Muscle of back (tissue), 11 donors: ENCODE measurements around the gene RFX2. TPM values are rescaled to one million over a fixed set of nuclear protein-coding genes. Genes with fewer than 3 reads are reported as not detected.
A peak's percentile ranks its signal among the peaks of the same experiment; 100 is the strongest.

Source experiments
- DNase-seq, 3 donors: peaks; one replicate each; pipeline versions ENCODE4 v3.0.0 to v3.0.0-alpha.2; 2013
- polyA plus RNA-seq, 10 donors: library from polyadenylated mRNA; unstranded; fragments of 120-200 nt; gene quantifications; one replicate each; pipeline ENCODE4 v1.2.1, GENCODE V29; 2013; ENCODE audit not compliant: insufficient read length in 10 of 10

The RFX2 gene
- polyA plus RNA-seq, 10 donors = 5.2 to 10.9 (median 6.9) TPM

GRCh38 chr19:6105444-6105843 is 4.9 kb downstream of the RFX2 start:
- DNase-seq = no peak

- no peak for DNase-seq
Measured at GRCh38 chr19:6103894-6104293, 6.4 kb downstream of the RFX2 start.

DNA sequence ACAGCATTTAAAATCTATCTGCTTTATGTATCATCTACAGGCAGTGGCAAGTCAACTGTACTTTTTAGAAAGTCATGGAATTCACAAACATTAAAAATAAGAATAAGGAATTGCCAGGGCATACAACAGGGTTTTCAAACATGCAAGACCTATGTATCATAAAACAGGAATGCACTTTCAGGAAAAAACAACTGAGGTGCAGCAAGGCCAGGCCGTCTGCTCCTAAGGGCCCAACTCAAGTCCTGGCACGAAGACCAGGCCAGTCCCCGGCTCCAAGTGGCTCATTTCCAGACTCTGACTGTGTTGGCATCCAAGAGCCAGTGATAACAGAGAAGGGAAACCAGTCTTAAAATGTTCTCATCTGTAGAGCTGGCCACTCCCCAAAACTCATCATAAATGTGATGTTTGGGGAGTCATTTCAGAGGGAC is 7.1 kb downstream of the RFX2 start:
- DNase-seq = peak; percentile 62 to 75 (median 63)

DNA sequence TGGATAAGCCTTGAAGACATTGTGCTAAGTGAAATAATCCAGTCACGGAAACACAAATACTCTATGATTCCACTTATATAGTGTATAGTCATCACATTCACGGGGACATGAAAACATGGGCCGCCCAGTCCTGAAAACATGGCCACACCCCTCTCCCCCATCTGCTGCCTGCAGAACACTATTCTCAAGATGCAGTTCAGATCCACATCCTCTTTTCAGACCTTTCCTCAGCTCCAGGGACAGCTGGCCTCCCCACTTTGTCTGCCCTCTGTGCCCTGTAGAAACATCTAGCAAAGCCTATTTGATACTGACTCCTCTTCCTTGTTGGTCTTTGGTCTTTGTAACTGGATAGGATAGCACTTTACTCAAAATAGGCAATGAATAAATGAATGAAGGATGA is 8.3 kb downstream of the RFX2 start:
- DNase-seq = no peak

GRCh38 chr19:6101291-6101825 is 8.9 kb downstream of the RFX2 start:
- no peak for DNase-seq

GRCh38 chr19:6100284-6100915 is 9.9 kb downstream of the RFX2 start:
- peak in 1 of 3 donors; percentile 66 for DNase-seq

DNA sequence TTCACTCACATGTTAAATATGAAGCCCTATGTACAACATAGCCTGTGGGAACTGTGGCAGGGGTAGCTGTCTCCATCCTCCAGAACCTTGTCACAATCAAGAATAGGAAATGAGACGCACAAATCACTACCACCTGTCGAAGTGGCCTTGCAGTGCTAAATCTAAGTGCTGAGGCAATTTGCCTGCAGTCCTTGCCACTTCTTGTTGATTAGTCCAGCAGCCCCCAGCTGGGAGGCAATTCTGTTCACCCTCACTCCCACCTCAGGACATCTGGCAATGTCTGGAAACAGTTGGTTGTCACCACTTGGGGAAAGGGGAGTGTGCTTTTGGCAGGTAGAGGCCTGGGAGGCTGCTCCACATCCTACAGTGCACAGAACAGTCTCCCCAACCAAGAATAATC is 10.7 kb downstream of the RFX2 start:
- DNase-seq = no peak

DNA sequence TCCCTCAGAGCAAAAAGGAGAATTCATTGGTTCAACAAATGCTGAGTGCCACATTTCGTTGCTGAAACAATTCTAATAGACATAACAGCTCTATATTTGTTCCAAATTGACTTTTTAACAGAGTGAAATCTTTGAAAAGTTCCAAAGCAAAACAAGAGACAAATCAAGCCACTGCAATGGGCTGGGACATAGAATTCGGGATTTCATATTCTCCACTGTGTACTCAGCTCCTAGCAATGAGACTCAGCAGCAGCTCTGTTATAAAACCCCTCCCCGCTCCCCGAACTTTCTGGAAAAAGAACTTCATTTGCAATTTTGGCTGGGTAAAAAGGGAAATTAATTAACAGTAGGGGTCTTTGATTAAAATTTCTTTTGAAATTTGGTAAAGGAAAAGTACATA is 11.3 kb downstream of the RFX2 start:
- peak in 1 of 3 donors; percentile 52 for DNase-seq

DNA sequence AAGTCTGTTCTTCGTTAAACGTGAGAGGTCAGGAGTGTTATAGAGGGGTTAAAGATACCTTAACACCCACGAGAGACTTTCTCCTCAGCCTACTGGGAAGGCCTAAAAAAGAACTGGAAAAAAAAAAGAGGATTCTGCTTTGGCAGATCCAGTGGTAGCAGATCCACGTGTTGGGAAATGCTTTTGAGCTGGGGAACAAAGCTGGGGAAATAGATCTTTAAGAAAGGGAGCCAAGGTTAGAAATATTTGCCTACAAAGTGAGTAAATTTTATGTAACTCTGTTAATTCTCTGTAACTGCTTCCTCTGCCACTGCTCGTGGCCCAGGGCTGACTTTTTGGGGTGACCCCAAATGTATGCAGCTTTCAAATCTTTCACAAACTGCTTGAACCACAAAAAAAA is 11.7 kb downstream of the RFX2 start:
- DNase-seq = peak in 1 of 3 donors; percentile 56

- no peak for DNase-seq
Measured at GRCh38 chr19:6097911-6098310, 12.4 kb downstream of the RFX2 start.

GRCh38 chr19:6095760-6096159 is 14.5 kb downstream of the RFX2 start:
- DNase-seq = peak in 2 of 3 donors; percentile 54 to 85

DNA sequence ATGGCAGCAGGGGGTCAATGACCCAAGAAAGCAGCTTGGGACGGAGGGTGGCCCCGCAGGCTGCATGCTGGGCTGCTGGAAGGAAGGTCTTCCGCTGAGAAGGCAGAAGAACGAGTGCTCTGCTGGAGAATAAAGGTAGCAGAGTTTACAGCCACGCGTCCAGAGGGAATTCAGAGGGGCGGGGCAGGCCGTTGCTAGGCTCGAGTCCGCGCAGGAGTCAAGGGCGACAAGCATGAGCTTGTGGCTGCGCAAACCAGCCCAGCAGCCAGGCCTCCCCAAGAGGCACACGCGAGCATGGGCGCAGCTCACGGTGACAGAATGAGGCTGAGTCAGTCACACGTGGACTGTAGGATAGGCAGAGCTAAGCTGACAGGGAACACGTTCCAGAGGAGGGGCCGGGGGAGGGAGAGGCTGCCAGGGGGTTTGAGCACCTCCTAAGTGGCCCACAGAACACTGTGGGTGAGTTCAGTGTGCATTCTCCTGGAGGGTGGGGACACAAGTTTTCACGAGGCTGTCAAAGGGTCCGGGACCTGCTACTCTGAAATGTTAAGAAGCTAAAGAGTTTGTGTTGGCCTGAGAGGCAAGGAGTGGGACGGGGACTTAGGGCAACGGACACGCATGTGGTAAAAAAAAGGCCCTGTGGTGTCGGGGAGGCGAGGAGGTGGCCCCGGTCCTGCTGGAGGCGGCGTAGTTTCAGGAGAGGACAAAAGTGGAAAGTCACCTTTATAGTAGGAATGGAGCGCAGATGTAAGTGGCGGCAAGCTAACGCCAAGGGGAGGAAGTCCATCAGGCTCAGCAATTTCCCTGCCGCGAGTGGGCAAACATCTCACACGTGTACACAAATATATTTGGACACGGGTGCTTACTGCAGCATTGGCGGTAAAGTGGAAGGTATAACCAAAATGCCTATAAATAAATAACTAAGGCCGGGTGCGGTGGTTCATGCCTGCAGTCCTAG is 17.7 kb downstream of the RFX2 start:
- peak; percentile 65 to 87 (median 78) for DNase-seq

- no peak for DNase-seq
Measured at GRCh38 chr19:6091771-6092291, 18.5 kb downstream of the RFX2 start.

DNA sequence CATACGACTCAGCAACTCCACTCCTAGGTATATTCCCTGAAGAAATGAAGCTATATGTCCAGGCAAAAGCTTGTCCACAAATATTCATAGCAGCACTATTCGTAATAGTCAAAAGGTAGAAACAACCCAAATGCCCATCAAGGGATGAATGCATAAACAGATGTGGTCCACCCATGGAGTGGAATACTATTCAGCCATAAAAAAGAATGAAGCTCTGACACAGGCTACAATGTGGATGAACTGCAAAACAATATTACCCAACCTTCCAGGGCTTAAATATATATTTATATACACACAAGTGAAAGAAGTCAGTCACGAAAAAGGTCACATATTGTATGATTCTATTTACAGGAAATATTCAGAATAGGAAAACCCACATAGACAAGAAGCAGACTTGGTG is 19.7 kb downstream of the RFX2 start:
- no peak for DNase-seq

DNA sequence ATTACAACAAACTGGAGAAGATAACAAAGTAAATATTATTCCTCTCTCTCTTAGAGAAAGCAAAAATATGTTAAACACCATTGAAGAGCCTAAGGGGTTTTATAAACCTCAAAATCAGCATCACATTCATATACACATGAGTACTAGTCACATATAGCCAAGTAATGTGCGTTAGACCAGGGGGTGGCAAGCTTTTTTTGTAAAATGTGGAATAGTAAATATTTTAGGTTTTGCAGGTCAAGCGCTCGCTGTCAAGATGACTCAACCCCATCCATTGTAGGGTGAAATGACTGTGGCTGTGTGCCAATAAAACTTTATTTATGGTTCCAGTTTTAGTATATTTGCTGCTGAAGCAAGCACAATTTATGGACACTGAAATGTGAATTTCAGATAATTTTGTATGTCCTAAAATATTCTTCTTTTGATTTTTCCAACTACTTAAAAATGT is 21.7 kb downstream of the RFX2 start:
- DNase-seq = no peak

GRCh38 chr19:6087074-6087571 is 23.2 kb downstream of the RFX2 start:
- no peak for DNase-seq

DNA sequence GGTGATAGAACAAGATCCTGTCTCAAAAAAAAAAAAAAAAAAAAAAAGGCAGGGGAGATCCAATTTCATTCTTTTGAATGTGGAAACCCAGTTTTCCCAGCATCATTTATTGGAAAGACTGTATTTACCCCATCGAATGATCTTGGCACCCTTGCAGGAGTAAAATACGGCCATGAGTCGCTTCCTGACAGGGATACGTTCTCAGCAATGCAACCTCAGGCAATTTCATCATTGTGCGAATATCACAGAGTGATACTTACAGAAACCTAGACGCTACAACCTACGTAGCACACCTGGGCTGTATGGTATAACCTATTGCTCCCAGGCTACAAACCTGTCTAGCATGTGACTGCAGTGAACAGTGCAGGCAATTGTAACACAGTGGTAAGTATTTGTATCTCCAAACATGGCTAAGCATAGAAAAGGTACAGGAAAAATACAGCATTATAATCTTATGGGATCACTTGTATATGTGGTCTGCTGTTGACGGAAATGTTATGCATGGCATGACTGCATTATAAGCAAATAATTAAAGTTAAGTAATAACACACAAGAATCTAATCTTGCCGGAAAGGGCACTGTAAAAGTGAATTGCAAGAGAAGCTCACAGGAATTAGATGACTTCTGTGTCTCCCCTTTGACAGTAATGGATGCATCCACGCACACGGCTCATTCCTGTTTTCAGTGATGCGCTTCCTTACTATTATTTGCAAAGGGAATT is 24.1 kb downstream of the RFX2 start:
- no peak for DNase-seq

GRCh38 chr19:6084821-6085220 is 25.5 kb downstream of the RFX2 start:
- DNase-seq = no peak

DNA sequence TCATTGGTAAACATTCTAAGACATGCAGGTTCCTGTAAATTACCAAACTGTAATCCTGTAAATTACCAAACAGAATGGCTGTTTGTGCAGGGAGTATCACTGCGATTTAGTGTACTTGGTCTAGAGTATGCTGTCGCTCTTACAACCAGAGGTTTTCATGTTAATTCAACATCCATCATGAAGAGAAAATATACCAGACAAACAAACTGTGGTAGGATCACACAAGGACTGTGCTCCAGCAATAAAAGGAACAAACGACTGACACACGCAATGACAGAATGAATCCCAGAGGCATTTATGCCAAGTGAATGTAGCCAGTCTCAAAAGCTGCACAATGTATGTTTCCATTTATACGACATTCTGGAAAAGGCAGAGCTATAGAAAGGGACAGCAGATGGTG is 31.2 kb downstream of the RFX2 start:
- DNase-seq = no peak

GRCh38 chr19:6078068-6078467 is 32.2 kb downstream of the RFX2 start:
- no peak for DNase-seq

GRCh38 chr19:6076675-6077463 is 33.4 kb downstream of the RFX2 start:
- DNase-seq = peak in 1 of 3 donors; percentile 88
